ENCODE data around the gene PPARD.
"Not testable (repeated sequence)": the region's sequence is repeated elsewhere in the genome, so short reads cannot be mapped to it uniquely, and the experiment has no call there.

PPARD gene

GRCh38 chr6:35381132-35381531 is 38.8 kb downstream of the PPARD start:
- no peak for DNase-seq (ENCODE audit: low read depth)

DNA sequence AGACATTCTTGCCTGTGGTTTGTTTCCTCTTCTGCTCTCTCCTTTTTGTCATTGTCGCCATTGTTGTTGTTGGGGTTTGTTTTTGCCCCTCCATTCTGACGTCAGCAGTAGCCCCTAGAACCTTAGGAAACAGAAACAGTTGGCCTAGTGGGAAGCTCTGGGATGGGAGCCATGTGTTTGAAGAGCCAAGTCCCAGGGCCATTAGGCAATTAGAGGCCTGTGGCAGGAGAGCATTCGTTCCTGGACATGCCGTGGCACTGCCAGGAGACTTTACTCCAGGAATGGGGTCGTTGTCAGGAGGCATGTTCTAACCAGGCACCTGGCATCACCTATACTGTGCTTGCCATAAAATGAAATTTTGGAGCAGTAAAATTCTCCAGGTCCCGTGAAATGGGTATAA is 39.7 kb downstream of the PPARD start:
- no peak for DNase-seq (ENCODE audit: low read depth)

DNA sequence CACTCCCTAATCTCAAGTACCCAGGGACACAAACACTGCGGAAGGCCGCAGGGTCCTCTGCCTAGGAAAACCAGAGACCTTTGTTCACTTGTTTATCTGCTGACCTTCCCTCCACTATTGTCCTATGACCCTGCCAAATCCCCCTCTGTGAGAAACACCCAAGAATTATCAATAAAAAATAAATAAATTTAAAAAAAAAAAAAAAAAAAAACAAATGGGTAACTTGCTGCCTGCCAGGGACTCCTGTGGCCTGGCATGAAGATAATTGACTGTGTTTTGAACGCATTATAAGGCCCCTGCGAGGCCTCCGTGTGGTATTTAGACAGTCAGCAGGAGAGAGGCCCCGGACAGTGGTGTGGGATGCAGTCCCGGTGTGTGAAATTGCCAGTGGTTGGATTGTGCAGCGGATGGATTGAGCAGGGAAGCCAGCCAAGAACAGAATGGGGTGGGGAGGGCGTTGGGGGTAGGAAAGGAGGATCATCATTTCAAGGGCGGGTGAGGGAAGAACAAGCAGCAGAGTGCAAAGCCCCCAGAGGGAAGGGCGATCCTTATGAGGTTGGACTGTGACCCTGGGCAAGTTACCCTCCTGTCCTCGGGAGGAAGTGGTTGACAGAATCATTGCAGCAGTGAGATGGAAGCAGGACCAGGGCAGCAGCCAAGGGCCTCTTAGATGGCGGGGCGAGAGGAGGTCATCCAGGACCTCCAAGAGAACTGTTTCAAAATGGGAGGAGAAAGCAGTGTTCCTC is 43.3 kb downstream of the PPARD start:
- DNase-seq (ENCODE audit: low read depth), result no peak

DNA sequence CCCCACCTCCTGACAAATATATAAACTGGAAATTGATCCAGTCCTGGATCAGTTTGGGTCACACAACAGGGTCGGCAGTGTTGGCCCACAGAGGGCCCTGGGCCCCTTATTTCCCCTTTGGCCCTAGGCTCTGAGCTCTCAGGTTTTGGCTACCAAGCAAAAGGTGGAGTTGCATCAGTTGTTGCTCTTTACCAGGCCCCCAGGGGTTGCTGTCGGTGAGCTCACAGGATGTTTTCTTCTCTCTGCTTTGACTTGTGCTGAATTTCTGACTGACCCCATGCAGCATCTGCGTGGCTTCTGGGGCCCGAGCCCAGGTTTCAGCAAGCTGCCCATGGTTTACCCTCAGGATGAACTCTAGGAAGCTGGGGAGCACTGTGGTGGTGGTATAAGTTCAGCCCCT is 44.6 kb downstream of the PPARD start:
- DNase-seq (ENCODE audit: low read depth), result no peak

GRCh38 chr6:35388030-35388429 is 45.7 kb downstream of the PPARD start:
- DNase-seq (ENCODE audit: low read depth), result no peak

GRCh38 chr6:35388772-35389352 is 46.5 kb downstream of the PPARD start:
- no peak for DNase-seq (ENCODE audit: low read depth)

DNA sequence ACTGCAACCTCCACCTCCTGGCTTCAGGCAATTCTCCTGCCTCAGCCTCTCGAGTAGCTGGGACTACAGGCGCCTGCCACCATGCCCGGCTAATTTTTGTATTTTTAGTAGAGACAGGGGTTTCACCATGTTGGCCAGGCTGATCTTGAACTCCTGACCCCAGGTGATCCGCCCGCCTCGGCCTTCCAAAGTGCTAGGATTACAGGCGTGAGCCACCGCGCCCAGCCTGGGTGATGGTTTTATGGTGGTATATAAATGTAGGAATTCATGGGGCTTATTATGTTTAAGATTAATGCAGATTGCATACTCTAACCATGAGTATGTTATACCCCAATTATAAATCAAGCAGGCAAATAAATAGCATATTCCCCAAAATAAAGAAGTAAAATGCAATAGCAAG is 47.0 kb downstream of the PPARD start:
- DNase-seq (ENCODE audit: low read depth), result not testable (repeated sequence)

DNA sequence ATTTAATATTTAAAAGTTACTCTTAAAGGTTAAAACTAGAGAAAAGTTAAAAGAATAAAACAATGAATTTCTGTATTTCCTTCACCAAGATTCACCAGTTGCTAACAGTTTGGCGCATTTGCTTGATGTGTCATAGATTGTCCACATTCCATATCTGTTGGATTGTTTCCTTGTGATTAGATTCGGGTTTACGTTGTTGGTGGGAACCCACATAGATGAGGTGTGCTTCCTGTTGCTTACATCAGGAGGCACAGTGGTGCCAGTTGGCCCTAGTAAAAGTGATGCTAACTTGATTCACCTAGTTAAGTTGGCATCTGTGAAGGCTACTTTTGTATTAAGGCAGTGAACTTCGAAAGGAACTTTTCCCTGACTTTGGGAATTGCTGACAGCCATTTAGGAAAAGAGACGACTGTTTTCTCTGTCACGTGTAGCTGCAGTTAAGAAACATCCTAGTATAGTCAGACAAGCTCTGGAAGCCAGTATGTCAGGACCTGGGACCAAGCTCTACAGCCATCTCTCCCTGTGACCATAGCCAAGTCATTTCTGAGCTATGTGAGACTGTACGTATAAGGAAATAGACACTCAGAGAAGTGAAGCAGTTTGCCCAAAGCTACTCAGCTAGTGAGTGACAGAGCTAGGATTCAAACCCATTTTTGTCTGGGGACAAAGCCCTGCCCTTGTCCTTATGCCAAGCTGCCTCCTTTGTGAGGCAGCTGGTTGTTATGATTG is 49.0 kb downstream of the PPARD start:
- no peak for DNase-seq (ENCODE audit: low read depth)

GRCh38 chr6:35392111-35392702 is 49.8 kb downstream of the PPARD start:
- DNase-seq (ENCODE audit: low read depth), result no peak

DNA sequence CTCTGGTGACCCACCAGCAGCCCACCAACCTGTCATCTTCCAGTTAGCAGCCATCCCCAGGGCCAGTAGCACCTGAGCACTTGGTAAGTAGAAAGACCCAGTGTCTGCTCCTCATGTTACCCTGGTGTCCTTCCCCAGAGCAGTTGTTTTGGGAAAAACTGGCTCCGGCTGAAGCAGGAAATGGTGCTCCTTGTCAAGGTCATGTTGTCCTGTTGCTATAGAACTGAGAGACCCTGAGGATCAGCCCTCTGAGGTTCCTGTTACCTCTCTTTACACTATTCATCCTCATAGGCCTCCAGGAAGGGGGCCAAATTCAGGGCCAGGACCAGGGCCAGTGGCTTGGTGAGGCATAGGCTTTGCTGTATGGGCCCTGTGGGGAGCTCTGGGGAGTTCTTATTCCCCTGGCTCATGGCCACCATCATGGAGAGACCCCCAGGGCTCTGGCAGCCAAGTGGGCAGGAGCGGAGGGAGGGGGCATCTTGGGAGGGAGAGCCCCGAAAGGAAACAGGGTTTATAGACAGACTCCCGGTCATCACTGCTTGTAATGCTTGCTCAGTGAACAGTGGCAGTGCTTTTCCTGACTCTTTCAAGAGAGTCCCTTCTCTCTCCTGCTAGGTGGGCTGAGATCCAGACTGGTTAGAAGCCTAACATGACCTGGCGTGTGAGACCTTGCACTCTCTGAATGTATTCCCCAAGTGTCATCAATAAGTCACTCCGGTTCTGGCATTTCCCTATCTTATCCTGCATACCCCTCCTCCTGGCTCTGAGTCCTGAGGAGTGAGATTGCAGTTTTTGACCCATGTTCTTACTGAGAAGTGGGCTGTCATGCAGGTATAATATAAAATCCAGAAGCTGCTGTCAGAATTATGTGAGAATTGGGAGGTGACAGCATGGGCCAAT is 50.7 kb downstream of the PPARD start:
- DNase-seq (ENCODE audit: low read depth), result no peak

GRCh38 chr6:35396991-35397390 is 54.6 kb downstream of the PPARD start:
- DNase-seq (ENCODE audit: low read depth), result no peak

DNA sequence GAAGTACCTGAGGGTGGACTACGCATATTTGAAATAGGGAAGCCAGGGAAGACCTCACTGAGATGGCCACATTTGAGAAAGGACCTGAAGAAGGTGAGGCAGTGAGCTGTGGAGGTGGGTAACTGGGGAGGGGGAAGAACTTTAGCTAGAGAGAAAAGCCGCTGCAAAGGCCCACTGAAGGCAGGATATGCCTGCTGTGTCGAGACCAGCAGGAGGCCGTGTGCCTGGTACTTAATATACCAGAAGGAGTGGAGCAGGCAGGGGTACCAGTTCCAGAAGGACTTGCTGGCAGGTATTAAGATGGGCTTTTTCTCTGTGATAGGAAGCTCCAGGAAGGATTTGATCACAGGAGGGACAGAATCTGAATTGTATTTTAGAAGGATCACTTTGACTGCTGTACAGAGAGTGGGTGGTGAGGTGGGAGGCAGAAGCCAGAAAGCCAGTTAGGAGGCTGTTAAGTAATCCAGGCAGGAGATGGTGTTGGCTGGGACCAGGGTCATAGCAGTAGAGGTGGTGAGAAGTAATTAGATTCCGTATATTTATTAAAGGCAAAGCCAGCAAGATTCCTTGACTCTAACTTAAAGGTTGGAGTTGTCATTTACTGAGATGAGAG is 55.6 kb downstream of the PPARD start:
- DNase-seq (ENCODE audit: low read depth), result no peak

DNA sequence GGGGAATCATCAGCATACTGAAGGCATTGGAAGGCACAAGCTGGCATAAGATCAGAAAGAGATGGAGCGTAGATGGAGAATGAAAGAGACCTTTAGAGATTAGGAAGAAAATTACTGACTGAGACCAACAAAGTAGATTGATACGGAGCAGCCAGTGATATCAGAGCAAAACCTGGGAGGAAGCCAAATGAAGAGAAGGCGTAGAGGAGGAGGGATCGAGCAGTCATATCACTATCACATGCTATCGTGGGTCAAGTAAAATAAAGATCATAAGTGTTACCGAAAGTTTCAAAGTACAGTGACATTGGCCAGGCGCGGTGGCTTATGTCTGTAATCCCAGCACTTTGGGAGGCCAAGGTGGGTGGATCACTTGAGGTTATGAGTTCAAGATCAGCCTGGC is 56.2 kb downstream of the PPARD start:
- no peak for DNase-seq (ENCODE audit: low read depth)

DNA sequence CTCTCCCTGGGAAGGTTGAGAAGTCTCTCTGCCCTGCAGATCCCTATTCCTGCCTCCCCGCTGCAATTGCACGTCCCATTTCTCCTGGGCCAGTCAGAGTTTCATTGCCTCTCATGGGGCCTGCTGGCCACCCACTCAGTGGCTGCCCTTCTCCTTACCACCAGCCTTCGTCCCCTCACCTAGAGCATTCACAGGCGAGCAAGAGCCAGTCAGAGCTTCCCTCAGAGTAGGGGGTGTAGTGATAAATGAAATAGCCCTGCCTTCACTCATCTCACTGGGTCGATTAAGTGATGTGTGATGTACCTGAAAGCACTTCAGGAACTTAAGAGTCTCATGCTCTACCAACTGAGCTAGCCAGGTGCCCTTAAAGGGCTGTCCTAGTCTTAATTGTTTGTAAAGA is 57.8 kb downstream of the PPARD start:
- no peak for DNase-seq (ENCODE audit: low read depth)

- no peak for DNase-seq (ENCODE audit: low read depth)
Measured at GRCh38 chr6:35400901-35401311, 58.5 kb downstream of the PPARD start.

GRCh38 chr6:35401514-35401913 is 59.2 kb downstream of the PPARD start:
- no peak for DNase-seq (ENCODE audit: low read depth)

DNA sequence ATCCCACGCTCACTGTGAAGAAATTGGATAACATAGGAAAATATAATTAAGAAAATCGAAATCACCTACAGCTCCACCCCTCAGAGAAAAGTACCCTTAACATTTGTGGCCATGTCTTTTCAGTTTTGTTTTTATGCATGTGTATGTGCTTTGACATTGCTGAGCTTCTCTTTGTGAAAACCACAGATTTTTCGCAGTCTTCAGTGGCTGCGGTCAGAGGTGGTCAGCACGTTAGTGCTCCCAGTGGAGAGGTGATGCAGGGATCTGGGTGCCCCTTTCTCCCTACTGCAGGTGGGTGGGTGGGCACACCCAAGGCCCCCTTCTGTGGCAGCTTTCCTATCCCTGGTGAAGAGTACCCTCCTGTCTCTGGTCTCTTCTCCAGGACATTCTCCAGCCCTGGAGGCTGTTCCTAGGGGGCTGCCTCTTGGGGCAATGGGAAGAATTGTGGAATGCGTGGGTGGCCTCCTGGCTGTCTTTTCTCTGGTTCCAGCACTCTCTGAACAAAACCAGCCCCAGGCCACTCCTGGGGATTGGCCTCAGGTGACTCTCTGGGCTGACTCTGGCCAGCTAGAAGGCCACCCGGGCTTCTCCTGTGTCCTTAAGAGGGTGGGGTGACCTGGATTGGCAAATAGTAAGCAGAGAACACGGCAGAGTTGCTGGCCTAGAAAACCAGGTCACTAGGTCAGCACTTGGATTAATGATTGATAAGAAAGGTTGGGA is 59.9 kb downstream of the PPARD start:
- DNase-seq (ENCODE audit: low read depth), result no peak

DNA sequence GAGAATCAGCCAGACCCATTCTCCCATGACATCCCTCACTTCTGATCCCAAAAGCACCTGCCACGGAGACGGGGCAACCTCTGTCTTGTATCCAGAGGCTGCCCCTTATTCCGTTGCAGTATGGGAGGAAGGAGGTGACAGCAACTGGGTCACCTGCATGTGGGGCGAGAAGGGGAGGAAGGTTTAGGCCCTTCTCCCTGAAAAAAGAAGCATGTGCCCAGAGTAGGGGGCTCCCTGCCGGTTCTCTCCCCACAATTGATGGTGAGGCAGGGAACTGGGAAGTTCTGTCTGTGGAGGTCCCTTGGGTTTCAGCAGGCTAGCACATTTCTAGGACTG is 60.5 kb downstream of the PPARD start:
- no peak for DNase-seq (ENCODE audit: low read depth)

DNA sequence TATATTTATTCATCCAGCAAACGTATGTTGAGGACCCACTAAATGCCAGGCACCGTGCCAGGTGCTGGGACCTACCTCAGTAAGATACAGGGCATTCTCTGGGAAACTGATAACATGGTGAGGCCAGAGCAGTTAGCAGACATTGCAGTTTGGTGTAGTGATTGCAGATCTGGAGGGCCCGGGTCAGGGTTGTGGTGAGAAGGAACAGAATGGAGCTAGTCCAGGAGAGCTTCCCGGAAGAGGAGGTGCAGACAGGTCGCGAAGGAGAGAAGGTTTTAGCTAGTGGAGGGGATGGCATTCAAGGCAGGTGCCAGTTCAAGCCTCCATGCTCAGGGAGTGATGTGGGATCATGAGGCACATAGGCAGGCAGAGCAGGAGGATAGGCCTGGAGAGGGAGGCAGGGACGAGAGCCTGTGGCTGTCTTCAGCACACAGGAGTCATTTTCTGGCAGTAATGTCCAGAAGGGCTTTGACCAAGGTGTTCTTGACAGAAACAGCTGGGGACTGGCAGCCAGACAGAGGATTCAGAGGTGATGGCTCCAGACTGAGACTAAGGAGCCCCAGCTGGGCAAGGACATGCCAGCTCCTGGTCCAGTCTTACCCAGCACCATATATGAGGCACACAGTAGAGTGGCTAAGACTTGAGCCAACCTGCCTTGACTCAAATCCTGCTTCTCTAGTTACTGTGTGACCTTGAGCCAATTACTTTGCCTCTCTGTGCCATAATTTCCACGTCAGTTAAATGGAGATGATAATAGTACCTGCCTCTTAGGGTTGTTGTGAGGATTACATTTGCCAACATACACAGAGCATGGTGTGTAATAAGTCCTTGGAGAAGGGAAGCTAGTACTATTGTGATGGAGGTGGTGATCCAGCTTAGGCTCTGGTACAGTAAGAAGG is 61.4 kb downstream of the PPARD start:
- no peak for DNase-seq (ENCODE audit: low read depth)
